Measurements from ENCODE around the gene TRAPPC3L.
A peak's percentile ranks its signal among the peaks of the same experiment; 100 is the strongest.

TRAPPC3L gene

DNA sequence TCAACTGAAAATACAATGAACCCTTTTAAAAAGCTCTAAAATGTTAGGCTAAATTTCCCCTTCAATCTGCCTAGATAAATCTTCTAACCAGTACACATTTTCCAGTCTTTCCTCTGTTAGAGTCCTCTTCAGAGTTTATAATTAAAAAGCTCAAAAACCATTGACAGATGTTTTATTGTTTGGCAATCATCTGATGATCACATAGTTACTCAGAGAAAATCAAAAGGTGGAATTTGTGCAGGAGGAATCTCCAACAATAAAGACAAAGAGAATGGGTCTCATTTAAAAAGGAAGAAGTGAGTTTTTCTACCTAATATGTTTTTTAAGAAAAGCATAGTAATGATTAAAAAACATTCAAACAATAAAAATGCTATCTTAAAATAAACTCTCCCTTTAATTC lies 3.1 kb downstream of the TRAPPC3L start:
- TF ChIP-seq ZNF274 (IDR thresholded peaks at IDR 0.05; ENCODE audit: low read depth, low read length) (no peak), YY1 (IDR thresholded peaks at IDR 0.05; ENCODE audit: insufficient read depth, insufficient read length) (no peak), SUZ12 (IDR thresholded peaks at IDR 0.05; ENCODE audit: extremely low read depth, insufficient read depth, insufficient read length) (no peak)
- Histone ChIP-seq H3K27me3 (ENCODE audit: insufficient read depth, insufficient read length) (no peaks in the 10 kb centered on the region), H3K9ac (ENCODE audit: insufficient read length, low read depth) (no peak overlapping the region), H3K9me3 (ENCODE audit: insufficient read depth, low read length) (no peaks in the 10 kb centered on the region), H3K4me1 (ENCODE audit: insufficient read depth, insufficient read length) (no peaks in the 10 kb centered on the region), H3K36me3 (ENCODE audit: insufficient read depth, insufficient read length, low read length) (no peaks in the 10 kb centered on the region), H3K4me3 (ENCODE audit: insufficient read length, low read depth) (no peak overlapping the region)
- no peak for DNase-seq (ENCODE audit: low read depth, low spot score)

DNA sequence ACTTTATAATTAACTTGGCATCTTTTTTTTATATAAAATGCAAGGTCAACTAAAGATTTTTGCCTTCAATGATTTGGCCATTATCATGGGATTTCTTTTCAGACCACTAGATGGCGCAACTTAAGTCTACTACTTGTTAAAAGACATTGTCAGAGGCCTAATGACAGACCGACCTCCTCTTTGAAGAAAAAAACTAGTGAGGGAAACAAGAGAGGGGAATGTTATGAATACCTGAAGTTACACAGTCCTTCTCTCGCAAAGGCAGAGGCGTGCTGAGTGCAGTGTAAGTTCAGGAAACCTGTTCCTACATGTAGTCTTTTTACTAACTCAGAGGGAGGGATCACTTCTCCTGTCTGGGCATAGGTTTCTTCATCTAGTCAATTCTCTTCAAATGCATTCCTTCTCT lies 9.3 kb downstream of the TRAPPC3L start:
- no peak for DNase-seq (ENCODE audit: low read depth, low spot score)
- Histone ChIP-seq H3K27me3 (ENCODE audit: insufficient read depth, insufficient read length) (no peaks in the 10 kb centered on the region), H3K9ac (ENCODE audit: insufficient read length, low read depth) (no peak overlapping the region), H3K4me1 (ENCODE audit: insufficient read depth, insufficient read length) (no peaks in the 10 kb centered on the region), H3K4me3 (ENCODE audit: insufficient read length, low read depth) (no peak overlapping the region), H3K9me3 (ENCODE audit: insufficient read depth, low read length) (no peaks in the 10 kb centered on the region), H3K36me3 (ENCODE audit: insufficient read depth, insufficient read length, low read length) (no peaks in the 10 kb centered on the region)
- TF ChIP-seq YY1 (IDR thresholded peaks at IDR 0.05; ENCODE audit: insufficient read depth, insufficient read length) (no peak), SUZ12 (IDR thresholded peaks at IDR 0.05; ENCODE audit: extremely low read depth, insufficient read depth, insufficient read length) (no peak), ZNF274 (IDR thresholded peaks at IDR 0.05; ENCODE audit: low read depth, low read length) (no peak)

GRCh38 chr6:116535109-116535508 lies 10.4 kb downstream of the TRAPPC3L start:
- no peak for TF ChIP-seq YY1 (IDR thresholded peaks at IDR 0.05; ENCODE audit: insufficient read depth, insufficient read length)
- TF ChIP-seq SUZ12 (IDR thresholded peaks at IDR 0.05; ENCODE audit: extremely low read depth, insufficient read depth, insufficient read length) = no peak
- no peak for TF ChIP-seq ZNF274 (IDR thresholded peaks at IDR 0.05; ENCODE audit: low read depth, low read length)
- Histone ChIP-seq H3K9me3 (ENCODE audit: insufficient read depth, low read length) (no peaks in the 10 kb centered on the region), H3K36me3 (ENCODE audit: insufficient read depth, insufficient read length, low read length) (no peaks in the 10 kb centered on the region), H3K4me3 (ENCODE audit: insufficient read length, low read depth) (no peak overlapping the region), H3K27me3 (ENCODE audit: insufficient read depth, insufficient read length) (no peaks in the 10 kb centered on the region), H3K9ac (ENCODE audit: insufficient read length, low read depth) (no peak overlapping the region), H3K4me1 (ENCODE audit: insufficient read depth, insufficient read length) (no peaks in the 10 kb centered on the region)
- no peak for DNase-seq (ENCODE audit: low read depth, low spot score)

GRCh38 chr6:116533233-116533957 lies 12.1 kb downstream of the TRAPPC3L start:
- Histone ChIP-seq H3K4me3 (ENCODE audit: insufficient read length, low read depth) (no peak overlapping the region), H3K9ac (ENCODE audit: insufficient read length, low read depth) (no peak overlapping the region), H3K27me3 (ENCODE audit: insufficient read depth, insufficient read length) (no peaks in the 10 kb centered on the region), H3K36me3 (ENCODE audit: insufficient read depth, insufficient read length, low read length) (no peaks in the 10 kb centered on the region), H3K9me3 (ENCODE audit: insufficient read depth, low read length) (no peaks in the 10 kb centered on the region), H3K4me1 (ENCODE audit: insufficient read depth, insufficient read length) (no peaks in the 10 kb centered on the region)
- TF ChIP-seq ZNF274 (IDR thresholded peaks at IDR 0.05; ENCODE audit: low read depth, low read length) = no peak
- TF ChIP-seq YY1 (IDR thresholded peaks at IDR 0.05; ENCODE audit: insufficient read depth, insufficient read length) = no peak
- TF ChIP-seq SUZ12 (IDR thresholded peaks at IDR 0.05; ENCODE audit: extremely low read depth, insufficient read depth, insufficient read length) = no peak
- no peak for DNase-seq (ENCODE audit: low read depth, low spot score)

DNA sequence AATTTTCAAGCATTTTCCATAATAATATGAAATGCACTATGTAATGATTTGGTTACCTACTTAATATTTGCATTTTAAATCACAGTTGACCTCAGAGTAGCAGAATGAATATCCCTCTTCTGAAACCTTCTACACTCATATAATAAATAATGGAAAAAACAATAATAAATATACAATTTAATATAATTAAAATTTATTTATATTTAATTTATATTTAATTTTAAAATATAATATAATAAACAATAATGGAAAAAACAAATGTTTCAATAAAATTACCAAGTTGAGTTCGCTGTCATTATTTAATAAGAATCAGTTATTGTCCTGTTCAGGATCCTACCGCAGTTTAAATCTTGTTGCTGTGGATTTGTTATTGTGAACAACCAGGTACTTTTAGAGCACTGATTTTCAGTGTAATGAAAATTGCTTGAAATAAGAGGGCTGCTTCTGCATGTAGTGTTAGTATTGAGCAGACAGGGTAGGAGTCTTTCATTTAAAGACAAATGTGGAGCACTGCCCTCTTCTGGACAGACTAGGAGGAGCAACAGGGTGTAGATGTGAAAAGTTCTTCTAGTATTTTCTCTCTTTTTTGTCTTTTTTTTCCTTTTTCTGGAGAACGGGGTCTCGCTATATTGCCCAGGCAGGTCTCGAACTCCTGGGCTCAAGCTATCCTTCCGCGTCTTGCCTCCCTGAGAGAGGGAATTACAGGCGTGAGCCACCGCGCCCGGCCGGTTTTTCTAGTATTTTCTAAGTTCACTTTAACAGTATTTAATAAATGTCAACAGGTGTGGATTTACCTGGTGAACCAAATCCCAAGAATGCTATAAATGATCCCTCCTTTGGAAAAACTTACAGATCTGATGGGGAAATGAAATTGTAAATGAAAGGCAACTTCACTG lies 13.6 kb downstream of the TRAPPC3L start:
- peak; percentile 49 for DNase-seq (ENCODE audit: low read depth, low spot score)
- H3K9ac ChIP-seq (ENCODE audit: insufficient read length, low read depth) = no peak overlapping the region
- no peak for TF ChIP-seq SUZ12 (IDR thresholded peaks at IDR 0.05; ENCODE audit: extremely low read depth, insufficient read depth, insufficient read length)
- no peak for TF ChIP-seq YY1 (IDR thresholded peaks at IDR 0.05; ENCODE audit: insufficient read depth, insufficient read length)
- TF ChIP-seq ZNF274 (IDR thresholded peaks at IDR 0.05; ENCODE audit: low read depth, low read length) = no peak

GRCh38 chr6:116530436-116530835 lies 15.0 kb downstream of the TRAPPC3L start:
- Histone ChIP-seq H3K4me3 (ENCODE audit: insufficient read length, low read depth) (no peak overlapping the region), H3K27me3 (ENCODE audit: insufficient read depth, insufficient read length) (no peaks in the 10 kb centered on the region), H3K36me3 (ENCODE audit: insufficient read depth, insufficient read length, low read length) (no peaks in the 10 kb centered on the region), H3K9me3 (ENCODE audit: insufficient read depth, low read length) (no peaks in the 10 kb centered on the region), H3K4me1 (ENCODE audit: insufficient read depth, insufficient read length) (no peaks in the 10 kb centered on the region), H3K9ac (ENCODE audit: insufficient read length, low read depth) (no peak overlapping the region)
- DNase-seq (ENCODE audit: low read depth, low spot score) = no peak
- TF ChIP-seq SUZ12 (IDR thresholded peaks at IDR 0.05; ENCODE audit: extremely low read depth, insufficient read depth, insufficient read length) (no peak), YY1 (IDR thresholded peaks at IDR 0.05; ENCODE audit: insufficient read depth, insufficient read length) (no peak), ZNF274 (IDR thresholded peaks at IDR 0.05; ENCODE audit: low read depth, low read length) (no peak)

More for the DNA sequence above, 13.6 kb downstream of the TRAPPC3L start:
- no peak overlapping the region for H3K4me3 ChIP-seq (ENCODE audit: insufficient read length, low read depth)
- H3K36me3 ChIP-seq (ENCODE audit: insufficient read depth, insufficient read length, low read length) = no peaks in the 10 kb centered on the region
- no peaks in the 10 kb centered on the region for H3K9me3 ChIP-seq (ENCODE audit: insufficient read depth, low read length)
- H3K4me1 ChIP-seq (ENCODE audit: insufficient read depth, insufficient read length) = no peaks in the 10 kb centered on the region
- no peaks in the 10 kb centered on the region for H3K27me3 ChIP-seq (ENCODE audit: insufficient read depth, insufficient read length)

Data from NT2/D1 (cell line).